CD4-positive, alpha-beta T cell treated with Interleukin-17A for 1 hour (primary cell): ENCODE data around the gene SRR.

Source experiments
- DNase-seq: peaks from one replicate; pipeline ENCODE4 v3.0.0-alpha.2; 2020

The SRR gene

DNA sequence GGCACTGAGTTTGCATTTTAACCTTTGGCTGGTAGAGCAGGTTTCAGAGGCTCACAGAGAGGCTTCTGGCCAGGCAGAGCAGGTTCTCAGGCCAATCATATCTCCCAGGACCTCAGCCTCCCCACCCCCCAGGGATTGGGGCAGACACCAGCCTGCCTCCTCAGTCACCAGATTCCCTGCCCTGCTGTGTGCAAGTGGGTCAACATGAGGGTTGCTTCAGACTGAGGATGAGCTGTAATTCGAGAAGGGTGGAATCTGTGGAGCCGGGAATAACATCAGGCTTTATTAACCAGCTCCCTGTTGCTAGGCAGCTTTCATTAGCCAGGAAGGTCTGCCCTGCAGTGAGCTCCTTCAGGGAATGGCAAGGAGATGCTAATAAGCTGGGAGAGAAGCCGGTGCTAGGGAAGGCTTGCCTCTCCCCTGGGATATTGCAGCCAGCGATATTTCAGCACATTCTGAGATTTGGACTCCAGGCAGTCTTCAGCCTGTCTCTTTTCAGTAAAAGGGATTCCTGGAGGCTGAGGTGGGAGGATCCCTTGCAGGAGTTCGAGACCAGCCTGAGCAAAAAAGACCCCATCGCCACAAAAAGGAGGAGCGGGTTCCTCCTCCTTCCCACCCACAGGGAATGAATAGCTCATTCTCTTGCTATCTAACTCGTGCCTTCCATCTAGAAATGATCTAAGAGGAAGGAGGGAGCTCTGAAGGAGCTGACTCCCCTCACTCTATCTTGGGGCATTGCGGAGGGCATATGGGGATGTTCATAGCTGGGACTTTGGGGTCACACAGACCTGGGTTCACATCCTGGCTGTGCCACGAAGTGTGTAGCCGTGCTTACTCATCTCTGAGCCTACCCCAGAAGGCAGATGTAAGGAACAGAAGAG lies 44.3 kb downstream of the SRR start:
- DNase-seq = no peak

DNA sequence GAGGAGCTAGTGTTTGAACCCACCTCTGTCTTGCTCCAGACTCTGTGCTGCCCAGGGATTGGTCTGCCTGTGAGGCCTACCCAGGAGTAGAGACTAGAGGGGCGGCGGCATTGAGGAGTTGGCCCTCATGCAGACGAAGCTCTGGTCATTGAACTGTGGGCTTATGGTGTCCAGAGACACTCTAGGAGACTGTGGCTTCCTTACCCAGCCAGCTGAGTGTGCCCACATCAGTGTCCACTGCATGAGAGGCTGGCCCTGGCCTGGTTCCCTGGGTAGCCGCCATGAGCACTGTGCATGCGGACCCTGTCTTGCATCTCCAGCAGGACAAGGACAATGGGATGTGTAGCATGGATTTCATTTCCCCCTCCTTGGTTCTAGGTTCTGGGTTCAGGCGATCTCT lies 47.5 kb downstream of the SRR start:
- no peak for DNase-seq

DNA sequence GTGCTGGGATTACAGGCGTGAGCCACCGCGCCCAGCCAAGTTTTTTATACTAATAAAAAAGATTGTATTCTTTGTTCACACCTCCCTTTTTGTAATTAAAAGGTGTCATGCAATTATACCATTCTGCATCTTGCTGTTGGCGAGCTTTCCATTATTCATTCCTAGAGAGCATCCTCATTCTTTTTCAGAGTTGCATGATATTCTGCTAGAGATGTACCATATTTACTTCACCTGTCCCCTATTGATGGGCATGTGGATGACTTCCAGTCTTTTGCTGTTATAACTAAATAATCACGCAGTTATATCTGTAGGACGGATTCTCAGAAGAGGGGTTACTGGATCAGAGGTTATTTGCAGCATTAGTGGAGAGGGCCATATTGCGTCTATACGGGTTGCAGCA lies 50.6 kb downstream of the SRR start:
- no peak for DNase-seq

- no peak for DNase-seq
These were observed 53.5 kb downstream of the SRR start for GRCh38 chr17:2357237-2357636.

DNA sequence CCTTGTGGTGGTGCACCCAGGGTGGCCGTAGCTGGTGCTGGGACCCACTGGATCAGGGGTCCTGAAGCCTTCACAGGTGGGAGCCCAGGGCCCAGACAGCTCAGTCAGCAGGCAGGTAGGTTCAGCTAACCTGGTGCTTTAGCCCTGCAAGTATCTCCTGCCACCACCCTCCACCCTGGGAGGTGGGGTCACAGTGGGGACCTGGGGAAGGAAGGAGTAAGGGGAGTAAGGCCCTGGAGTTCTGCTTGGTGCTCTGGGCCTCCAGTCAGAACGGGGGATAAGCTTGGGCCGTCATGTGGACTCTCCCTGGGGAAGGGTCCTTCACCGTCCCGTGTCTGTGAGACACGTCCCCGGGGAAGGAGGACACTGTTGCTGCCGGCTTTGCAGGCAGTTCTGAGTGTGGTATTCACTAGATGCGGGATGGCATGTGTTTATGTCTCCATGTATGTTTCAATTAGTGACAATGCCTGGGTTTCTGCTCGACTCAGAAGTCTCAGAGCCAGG lies 54.2 kb downstream of the SRR start:
- no peak for DNase-seq

GRCh38 chr17:2361010-2361760 lies 57.4 kb downstream of the SRR start:
- no peak for DNase-seq

DNA sequence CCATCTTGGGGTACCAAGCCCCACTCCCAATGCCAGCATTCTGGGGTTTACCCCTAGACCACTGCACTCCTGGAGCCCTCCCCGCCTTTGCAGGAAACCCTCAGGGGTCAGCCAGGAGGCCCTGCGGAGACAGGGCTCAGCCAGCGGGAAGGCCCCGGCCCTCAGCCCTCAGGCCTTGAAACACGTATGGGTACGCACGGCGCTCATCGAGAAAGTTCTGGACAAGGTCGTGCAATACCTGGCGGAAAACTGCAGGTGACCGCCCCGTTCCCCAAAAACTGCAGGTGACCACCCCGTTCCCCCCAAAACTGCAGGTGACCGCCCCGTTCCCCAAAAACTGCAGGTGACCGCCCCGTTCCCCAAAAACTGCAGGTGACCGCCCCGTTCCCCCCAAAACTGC lies 58.3 kb downstream of the SRR start:
- no peak for DNase-seq

- DNase-seq = no peak
These were observed 58.7 kb downstream of the SRR start for GRCh38 chr17:2362416-2362815.

GRCh38 chr17:2362881-2363280 lies 59.1 kb downstream of the SRR start:
- no peak for DNase-seq

GRCh38 chr17:2363318-2363717 lies 59.6 kb downstream of the SRR start:
- DNase-seq = no peak

DNA sequence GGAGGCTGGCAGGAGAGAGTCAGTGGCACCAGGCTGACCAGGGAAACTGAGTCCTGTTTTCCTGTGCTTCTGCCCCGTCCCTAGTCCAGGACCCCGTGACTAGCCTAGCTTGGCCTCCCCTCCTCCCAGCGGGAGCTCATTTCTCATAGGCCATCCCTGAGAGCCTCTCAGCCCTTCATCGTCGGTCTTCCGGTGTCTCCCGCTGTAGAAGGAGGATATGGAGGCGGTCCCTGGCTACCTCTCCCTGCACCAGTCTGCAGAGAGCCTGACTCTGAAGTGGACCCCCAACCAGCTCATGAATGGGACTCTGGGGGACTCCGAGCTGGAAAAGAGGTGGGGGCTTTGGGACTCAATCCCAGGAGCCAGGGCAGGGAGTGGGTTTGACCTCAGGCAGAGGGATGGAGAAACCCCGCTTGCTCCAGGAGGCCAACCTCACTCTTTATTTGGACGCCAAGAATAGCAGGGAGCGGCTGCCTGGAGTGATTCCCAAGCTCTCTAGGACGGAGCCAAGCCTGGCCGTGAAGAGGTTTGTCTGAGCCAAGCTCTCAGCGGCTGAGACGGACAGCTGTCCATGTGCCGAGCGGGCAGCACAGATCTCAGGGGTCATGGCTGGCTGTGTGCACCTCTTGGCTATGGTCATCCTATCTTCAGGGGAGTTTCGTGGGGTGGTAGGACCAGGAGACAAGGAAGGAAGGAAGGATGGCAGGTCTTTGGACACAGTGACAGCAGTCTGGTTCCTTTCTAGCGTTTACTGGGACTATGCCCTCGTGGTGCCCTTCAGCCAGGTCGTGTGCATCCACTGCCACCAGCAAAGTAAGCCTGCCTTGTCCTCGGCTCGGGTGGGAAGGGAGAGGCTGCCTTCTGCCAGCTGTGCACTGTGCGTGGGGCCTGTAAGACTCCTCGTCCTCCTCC lies 60.4 kb downstream of the SRR start:
- no peak for DNase-seq

- DNase-seq = no peak
These were observed 61.0 kb downstream of the SRR start for GRCh38 chr17:2364763-2365116.

DNA sequence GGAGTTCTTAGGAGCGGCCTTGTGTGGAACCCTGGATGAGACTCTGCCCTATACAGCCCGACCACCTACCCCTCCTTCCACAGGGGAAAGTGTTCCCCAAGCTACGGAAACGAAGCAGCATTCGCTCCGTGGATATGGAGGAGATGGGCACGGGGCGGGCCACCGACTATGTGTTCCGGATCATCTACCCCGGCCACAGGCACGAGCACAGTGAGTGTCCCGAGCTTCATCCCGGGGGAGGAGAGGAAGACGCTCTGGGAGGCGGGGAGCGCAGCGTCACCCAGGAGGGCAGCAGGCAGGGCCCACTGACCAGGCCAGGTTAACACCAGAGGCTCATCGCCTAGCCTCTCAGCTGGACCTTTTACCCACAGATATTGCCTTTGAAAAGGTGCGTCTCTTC lies 61.4 kb downstream of the SRR start:
- no peak for DNase-seq

GRCh38 chr17:2366747-2367494 lies 63.2 kb downstream of the SRR start:
- DNase-seq = no peak

DNA sequence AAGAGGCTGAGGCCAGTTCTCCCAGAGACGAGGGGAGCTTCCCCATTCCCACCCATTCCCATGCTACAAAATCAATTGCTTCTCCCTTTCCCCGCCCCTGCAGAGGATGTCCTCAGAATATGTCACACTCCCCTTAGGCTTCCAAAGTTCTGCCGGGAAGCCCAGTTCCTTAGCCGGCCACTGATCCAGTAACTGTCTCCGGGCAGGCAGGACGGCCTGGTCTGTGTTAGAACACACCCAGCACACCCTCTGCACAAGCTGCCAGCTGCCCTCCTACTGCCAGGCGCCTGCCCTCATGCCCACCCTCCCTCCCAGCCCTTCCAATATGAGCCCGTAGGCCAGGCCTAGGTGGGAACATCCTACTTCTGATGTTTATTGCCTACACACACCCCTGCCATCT lies 64.6 kb downstream of the SRR start:
- DNase-seq = no peak

GRCh38 chr17:2369039-2369438 lies 65.3 kb downstream of the SRR start:
- no peak for DNase-seq

DNA sequence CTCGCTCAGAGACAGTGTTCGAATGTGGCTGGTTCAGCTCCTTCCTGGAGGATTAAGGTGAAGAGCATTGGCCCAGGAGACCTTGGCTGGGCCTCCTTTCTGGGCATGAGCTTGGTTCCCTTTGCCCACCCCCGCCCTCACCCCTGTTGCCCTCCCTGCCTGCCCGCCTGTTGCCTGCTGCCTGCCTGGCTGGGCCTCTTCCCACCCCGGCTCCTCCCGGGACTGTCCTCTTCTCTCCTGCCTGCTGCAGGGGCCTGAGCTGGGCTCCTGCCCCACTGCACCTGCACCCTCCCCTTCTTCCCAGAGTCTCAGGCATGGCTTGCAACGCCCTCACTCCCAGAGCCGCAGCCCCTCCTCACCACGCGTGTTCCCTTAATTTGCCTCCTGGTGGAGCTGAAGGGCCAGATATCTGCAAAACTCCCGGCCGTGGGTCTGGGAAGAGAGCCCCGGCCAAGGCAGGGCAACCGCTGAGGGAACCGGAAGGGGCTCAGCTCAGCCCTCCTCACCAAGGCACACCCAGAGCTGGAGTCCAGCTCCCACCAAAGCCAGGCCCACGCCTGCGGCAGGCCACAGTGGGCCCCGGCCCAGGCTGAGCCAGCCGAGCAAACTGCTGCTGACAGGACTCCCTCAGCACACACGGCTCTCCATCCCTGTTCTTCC lies 65.9 kb downstream of the SRR start:
- DNase-seq = no peak

- no peak for DNase-seq
These were observed 66.5 kb downstream of the SRR start for GRCh38 chr17:2370211-2370589.

DNA sequence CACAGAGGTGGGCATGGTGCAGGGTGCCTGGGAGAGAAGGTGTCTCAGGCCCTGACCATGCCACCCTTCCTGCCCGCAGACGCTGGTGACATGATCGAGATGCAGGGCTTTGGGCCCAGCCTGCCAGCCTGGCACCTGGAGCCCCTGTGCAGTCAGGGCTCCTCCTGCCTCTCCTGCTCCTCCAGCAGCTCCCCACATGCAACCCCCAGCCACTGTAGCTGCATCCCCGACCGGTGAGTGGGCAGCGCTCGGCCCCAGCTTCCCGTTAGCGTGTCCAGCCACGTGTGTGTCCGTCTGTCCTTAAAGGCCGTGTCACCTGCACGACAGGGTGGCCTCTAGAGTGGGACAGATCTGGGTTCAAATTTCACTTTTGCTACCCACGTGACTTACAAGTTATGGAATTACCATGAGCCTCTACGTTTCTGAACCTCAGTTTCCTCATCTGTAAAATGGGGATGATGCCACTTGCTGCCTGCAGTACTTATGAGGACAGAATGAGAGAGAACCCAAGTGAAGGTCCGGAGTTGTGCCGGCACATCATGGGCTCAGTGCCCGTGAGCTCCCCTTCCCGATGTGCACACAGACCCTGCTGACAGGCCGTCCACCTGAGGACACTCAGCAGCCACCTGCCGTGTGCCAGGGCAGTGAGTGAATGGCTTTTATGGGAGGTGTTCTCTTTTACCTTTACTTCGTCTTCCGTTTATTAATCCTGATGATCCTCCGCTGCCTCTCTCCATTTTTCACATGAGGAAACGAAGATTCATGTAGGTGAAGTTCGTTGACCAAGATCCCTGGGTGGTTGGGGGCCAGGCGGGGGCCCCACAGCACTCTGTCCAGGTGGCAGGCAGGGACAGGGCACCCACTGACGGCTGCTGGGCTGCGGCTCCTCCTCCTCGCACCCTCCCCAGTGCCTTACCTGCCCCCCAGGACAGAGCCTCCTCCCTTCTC lies 67.7 kb downstream of the SRR start:
- no peak for DNase-seq

DNA sequence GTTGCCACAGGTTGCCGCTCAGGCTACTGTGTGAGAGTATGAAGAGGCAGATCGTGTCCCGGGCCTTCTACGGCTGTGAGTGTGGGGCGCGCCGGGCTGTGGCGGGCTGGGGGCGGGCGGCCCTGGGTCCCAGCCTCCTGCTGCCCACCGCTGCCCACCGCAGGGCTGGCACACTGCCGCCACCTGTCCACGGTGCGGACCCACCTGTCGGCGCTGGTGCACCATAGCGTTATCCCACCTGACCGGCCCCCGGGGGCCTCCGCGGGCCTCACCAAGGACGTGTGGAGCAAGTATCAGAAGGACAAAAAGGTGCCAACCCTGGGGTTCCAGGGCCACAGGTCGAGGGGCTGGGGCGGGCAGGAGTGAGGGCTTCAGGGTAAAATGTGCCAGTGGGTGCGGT lies 68.4 kb downstream of the SRR start:
- DNase-seq = no peak

DNA sequence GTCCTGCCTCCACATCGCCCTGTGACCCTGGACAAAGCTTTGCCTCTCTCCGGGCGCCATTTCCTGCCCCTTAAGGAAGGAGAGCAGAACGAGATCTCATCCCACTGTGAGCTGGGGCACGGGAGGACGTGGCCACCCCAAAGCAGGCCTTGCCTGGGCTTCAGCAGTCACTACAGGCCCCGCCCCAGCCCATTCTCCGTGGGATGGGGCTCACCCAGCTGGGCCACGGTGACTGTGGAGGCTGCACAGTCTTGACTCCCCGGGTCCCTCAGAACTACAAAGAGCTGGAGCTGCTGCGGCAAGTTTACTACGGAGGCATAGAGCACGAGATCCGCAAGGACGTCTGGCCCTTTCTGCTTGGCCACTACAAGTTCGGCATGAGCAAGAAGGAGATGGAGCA lies 68.9 kb downstream of the SRR start:
- no peak for DNase-seq
